NOMO-1 treated with dmso at 0.1 percent for 144 hours (cell line): Measurements from ENCODE around the gene PPP1CB.

Source experiments
- DNase-seq: peaks from one replicate; lab custom pipeline; 2025; ENCODE audit not compliant: unreplicated experiment; lab: John Stamatoyannopoulos, UW

Gene PPP1CB

GRCh38 chr2:28751252-28751955, at the start of gene PPP1CB:
PPP1CB (plus strand) TSS chr2:28751830; CDS start chr2:28752125, 295 bp downstream.
- DNase-seq = peak; percentile 98

- no peak for DNase-seq
These were observed 49.2 kb upstream of the PPP1CB start for GRCh38 chr2:28702415-28702861.

- no peak for DNase-seq
These were observed 48.8 kb upstream of the PPP1CB start for GRCh38 chr2:28702878-28703277.

- DNase-seq = no peak
These were observed 47.0 kb upstream of the PPP1CB start for GRCh38 chr2:28704621-28705020.

- DNase-seq = no peak
These were observed 45.7 kb upstream of the PPP1CB start for GRCh38 chr2:28705751-28706440.

- no peak for DNase-seq
These were observed 44.0 kb upstream of the PPP1CB start for GRCh38 chr2:28707592-28707991.

- no peak for DNase-seq
These were observed 42.5 kb upstream of the PPP1CB start for GRCh38 chr2:28709101-28709500.

GRCh38 chr2:28710545-28710944, 41.1 kb upstream of the PPP1CB start:
- DNase-seq = no peak

- DNase-seq = no peak
These were observed 37.9 kb upstream of the PPP1CB start for GRCh38 chr2:28713577-28714298.

GRCh38 chr2:28716265-28716865, 35.3 kb upstream of the PPP1CB start:
- DNase-seq = peak; percentile 87

- DNase-seq = peak; percentile 95
These were observed 34.3 kb upstream of the PPP1CB start for GRCh38 chr2:28717339-28717758.

GRCh38 chr2:28720345-28720744, 31.3 kb upstream of the PPP1CB start:
- no peak for DNase-seq

- DNase-seq = no peak
These were observed 29.9 kb upstream of the PPP1CB start for GRCh38 chr2:28721601-28722191.

- no peak for DNase-seq
These were observed 26.5 kb upstream of the PPP1CB start for GRCh38 chr2:28725021-28725711.

- no peak for DNase-seq
These were observed 25.5 kb upstream of the PPP1CB start for GRCh38 chr2:28726177-28726576.

GRCh38 chr2:28729698-28730097, 21.9 kb upstream of the PPP1CB start:
- DNase-seq = no peak

- DNase-seq = no peak
These were observed 20.9 kb upstream of the PPP1CB start for GRCh38 chr2:28730641-28731146.

GRCh38 chr2:28735511-28735910, 16.1 kb upstream of the PPP1CB start:
- no peak for DNase-seq

- no peak for DNase-seq
These were observed 15.6 kb upstream of the PPP1CB start for GRCh38 chr2:28736034-28736433.

- no peak for DNase-seq
These were observed 14.0 kb upstream of the PPP1CB start for GRCh38 chr2:28737655-28738054.
